Esophagus squamous epithelium (tissue), 5 donors: ENCODE results near the gene SESTD1. TPM values are rescaled to one million over a fixed set of nuclear protein-coding genes. Genes with fewer than 3 reads are reported as not detected.
"Not testable (repeated sequence)": the region's sequence is repeated elsewhere in the genome, so short reads cannot be mapped to it uniquely, and the experiment has no call there.

Source experiments
- DNase-seq: peaks from one replicate; lab custom pipeline; 2025; lab: John Stamatoyannopoulos, UW
- H3K27ac ChIP-seq, 4 donors: fragments of 200-600 bp; sonication (generic); one replicate each; pipeline ENCODE4 v1.5.1; 2016 to 2019; ENCODE audit warnings: mild to moderate bottlenecking in 1 of 4
- H3K27me3 ChIP-seq, 4 donors: fragments of 200-600 bp; sonication (generic); 1 replicate in 3 of 4; 2 replicates in 1 of 4; pipeline versions ENCODE4 v1.5.1 to v1.6.0; 2017 to 2021; ENCODE audit warnings: antibody characterized with exemption in 1 of 4
- H3K36me3 ChIP-seq, 3 donors: fragments of 200-600 bp; sonication (generic); one replicate each; pipeline ENCODE4 v1.5.1; 2016 to 2019
- H3K4me1 ChIP-seq, 3 donors: fragments of 200-600 bp; sonication (generic); one replicate each; pipeline ENCODE4 v1.5.1; 2017 to 2019
- H3K4me3 ChIP-seq, 4 donors: fragments of 200-600 bp; sonication (generic); 1 replicate in 3 of 4; 2 replicates in 1 of 4; pipeline ENCODE4 v1.5.1; 2016 to 2019; ENCODE audit warnings: mild to moderate bottlenecking in 2 of 4, moderate library complexity in 1 of 4
- H3K9me3 ChIP-seq, 3 donors: fragments of 200-600 bp; sonication (generic); one replicate each; pipeline ENCODE4 v1.5.1; 2016 to 2019
- POLR2A ChIP-seq, 4 donors: fragments of 450-650 bp; IDR thresholded peaks; one replicate each; pipeline ENCODE4 v1.6.1; 2017; ENCODE audit warnings: antibody characterized with exemption in 4 of 4, mild to moderate bottlenecking in 4 of 4, moderate library complexity in 3 of 4
- whole genome bisulfite sequencing, 2 donors: methylation state at CpG; one replicate each; pipeline ENCODE4 v1.1.5; 2018; 5-methylcytosine and 5-hydroxymethylcytosine counted together
- intact Hi-C: fragments of 100-400 bp; cut with DNase I; formaldehyde crosslinking; loops from one replicate; pipeline ENCODE4 v1.15.0; 2022
- total RNA-seq, 4 donors: library from RNA; depleted of rRNA; stranded (reverse); fragments of >200 nt; gene quantifications; one replicate each; pipeline ENCODE4 v1.1.0, GENCODE V29; 2016
- TF ChIP-seq, protein P1 (sequence below), 6 experiments: fragments of 450-650 bp in 4 of 6; fragments of 200-600 bp in 2 of 6; sonication (generic) in 2 of 6; IDR thresholded peaks; one replicate each; pipeline ENCODE4 v1.5.1; 2016 to 2019; ENCODE audit warnings: antibody characterized with exemption in 6 of 6, mild to moderate bottlenecking in 4 of 6, moderate library complexity in 4 of 6
- donor health status: DM: yes; HTN: yes; CAD: no.

Gene SESTD1
- total RNA-seq, 4 donors from 2014 or later, result 5.0 to 22.9 (median 14.0) TPM

DNA sequence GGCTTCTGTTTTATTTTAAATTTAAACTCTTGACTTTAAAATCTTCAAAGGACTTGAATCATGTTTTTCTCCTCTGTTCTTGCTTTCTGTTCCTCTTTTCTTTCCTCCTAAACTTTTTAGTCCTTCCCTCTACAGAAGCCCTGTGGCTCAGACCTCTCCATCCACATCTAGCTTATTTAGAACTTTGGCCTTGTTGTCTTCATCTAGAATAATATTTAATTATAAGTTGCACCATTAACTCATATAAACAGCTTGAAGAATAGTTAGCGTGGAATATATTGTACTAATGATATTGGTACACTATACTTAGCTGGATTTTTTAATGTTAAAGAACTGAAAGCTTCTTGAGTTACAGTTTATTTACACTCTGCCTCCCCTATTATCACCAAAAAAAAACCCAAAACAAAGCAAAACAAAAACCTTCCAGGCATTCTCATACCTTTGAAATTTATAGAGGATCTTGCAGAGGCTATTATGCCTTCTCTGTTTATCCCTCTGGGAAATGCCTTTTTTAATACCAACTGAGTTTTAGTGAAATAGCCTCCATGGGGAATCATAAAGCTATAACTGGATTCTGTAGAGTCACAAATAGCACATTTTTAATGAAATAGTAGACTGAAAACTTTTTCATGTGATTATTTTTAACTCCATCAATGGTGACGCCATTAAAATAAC lies 205.5 kb downstream of the SESTD1 start:
- no peak for TF ChIP-seq POLR2A (IDR thresholded peaks at IDR 0.05)
- TF ChIP-seq, protein P1, sequence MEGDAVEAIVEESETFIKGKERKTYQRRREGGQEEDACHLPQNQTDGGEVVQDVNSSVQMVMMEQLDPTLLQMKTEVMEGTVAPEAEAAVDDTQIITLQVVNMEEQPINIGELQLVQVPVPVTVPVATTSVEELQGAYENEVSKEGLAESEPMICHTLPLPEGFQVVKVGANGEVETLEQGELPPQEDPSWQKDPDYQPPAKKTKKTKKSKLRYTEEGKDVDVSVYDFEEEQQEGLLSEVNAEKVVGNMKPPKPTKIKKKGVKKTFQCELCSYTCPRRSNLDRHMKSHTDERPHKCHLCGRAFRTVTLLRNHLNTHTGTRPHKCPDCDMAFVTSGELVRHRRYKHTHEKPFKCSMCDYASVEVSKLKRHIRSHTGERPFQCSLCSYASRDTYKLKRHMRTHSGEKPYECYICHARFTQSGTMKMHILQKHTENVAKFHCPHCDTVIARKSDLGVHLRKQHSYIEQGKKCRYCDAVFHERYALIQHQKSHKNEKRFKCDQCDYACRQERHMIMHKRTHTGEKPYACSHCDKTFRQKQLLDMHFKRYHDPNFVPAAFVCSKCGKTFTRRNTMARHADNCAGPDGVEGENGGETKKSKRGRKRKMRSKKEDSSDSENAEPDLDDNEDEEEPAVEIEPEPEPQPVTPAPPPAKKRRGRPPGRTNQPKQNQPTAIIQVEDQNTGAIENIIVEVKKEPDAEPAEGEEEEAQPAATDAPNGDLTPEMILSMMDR (IDR thresholded peaks at IDR 0.05), result no peak
- intact Hi-C loops, result no loop called here
- Histone ChIP-seq H3K27me3 (no peaks in the 10 kb centered on the region), H3K9me3 (no peaks in the 10 kb centered on the region), H3K36me3 (no peaks in the 10 kb centered on the region), H3K27ac (no peak overlapping the region), H3K4me3 (no peak overlapping the region), H3K4me1 (no peaks in the 10 kb centered on the region)
- WGBS, 2 donors, result 81 to 90% methylated on average over 2 of the region's 2 CpGs
- DNase-seq, result no peak

DNA sequence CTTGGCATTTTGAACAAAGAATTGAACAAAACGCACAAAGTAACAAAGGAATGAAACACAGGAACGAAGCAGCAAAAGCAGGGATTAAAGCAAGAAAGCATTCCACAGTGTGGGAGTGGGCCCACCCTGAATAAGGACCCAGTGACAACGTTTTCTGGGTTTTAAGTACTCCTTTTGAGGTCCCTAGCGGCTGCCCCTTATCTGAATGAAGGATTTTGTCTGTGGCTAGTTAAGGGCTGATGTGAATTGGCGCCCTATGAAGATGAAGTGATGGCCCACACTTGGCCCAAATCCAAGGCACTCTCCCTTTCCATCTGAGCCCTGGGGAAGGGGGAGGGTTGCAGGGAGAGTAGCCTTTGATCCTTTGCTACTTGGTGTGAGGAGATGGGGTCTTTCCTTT lies 206.9 kb downstream of the SESTD1 start:
- H3K9me3 ChIP-seq, result no peaks in the 10 kb centered on the region
- whole genome bisulfite sequencing, 2 donors, result 83 to 85% methylated on average over 5 of the region's 5 CpGs
- H3K27me3 ChIP-seq, result no peaks in the 10 kb centered on the region
- H3K27ac ChIP-seq, result no peak overlapping the region
- H3K36me3 ChIP-seq, result no peaks in the 10 kb centered on the region
- H3K4me3 ChIP-seq, result no peak overlapping the region
- H3K4me1 ChIP-seq, result no peaks in the 10 kb centered on the region
- TF ChIP-seq, protein P1 (IDR thresholded peaks at IDR 0.05), result no peak
- no peak for TF ChIP-seq POLR2A (IDR thresholded peaks at IDR 0.05)
- DNase-seq, result no peak
- intact Hi-C loops, result no loop called here

DNA sequence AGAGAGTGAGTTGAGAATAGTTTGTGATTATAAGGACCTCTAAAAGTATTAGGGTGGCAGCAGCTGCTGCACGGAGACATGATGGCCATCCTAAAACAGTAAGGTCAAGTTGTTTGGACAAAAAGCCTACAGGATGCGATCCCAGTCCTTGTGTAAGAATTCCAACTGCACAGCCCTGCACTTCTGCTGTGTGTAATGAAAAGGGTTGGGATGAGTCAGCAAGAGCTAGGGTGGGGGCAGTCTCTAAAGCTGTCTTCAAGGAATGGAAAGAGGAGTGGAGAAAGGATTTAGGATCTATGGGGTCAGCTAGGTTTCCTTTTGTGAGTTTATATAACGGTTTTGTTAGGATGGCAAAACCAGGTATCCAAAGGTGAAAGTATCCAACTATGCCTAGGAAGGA lies 211.1 kb downstream of the SESTD1 start:
- H3K36me3 ChIP-seq, intact Hi-C loops, H3K4me1 ChIP-seq, H3K9me3 ChIP-seq, DNase-seq, H3K27me3 ChIP-seq, H3K4me3 ChIP-seq, H3K27ac ChIP-seq: not testable (repeated sequence)
- WGBS, 2 donors, result 76 to 81% methylated on average over 3 of the region's 3 CpGs

Other genes starting within 250 kb of the SESTD1 start
- 1 to 10 TPM in 2 of 4 donors, under 1 TPM in 2; 0.26 to 3.1 (median 1.1) TPM for gene CCDC141, start 214.7 kb downstream of the SESTD1 start, total RNA-seq